HG03575 (cell line): ENCODE measurements around the gene SUDS3.
"Not testable (repeated sequence)": the region's sequence is repeated elsewhere in the genome, so short reads cannot be mapped to it uniquely, and the experiment has no call there.

Experiments
- ATAC-seq: cut with Tn5 transposase; IDR thresholded peaks from one replicate; pipeline ENCODE4 v1.9.1; 2021; ENCODE audit not compliant: unreplicated experiment, insufficient number of reproducible peaks, low FRiP score; ENCODE audit errors: extremely low read depth

The SUDS3 gene, protein sequence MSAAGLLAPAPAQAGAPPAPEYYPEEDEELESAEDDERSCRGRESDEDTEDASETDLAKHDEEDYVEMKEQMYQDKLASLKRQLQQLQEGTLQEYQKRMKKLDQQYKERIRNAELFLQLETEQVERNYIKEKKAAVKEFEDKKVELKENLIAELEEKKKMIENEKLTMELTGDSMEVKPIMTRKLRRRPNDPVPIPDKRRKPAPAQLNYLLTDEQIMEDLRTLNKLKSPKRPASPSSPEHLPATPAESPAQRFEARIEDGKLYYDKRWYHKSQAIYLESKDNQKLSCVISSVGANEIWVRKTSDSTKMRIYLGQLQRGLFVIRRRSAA

GRCh38 chr12:118376089-118377020 lies at the start of gene SUDS3:
TSS of gene SUDS3 (plus strand) at chr12:118376555. CDS start at chr12:118376692, 137 bp downstream.
- ATAC-seq = no peak

- ATAC-seq = no peak
Measured at GRCh38 chr12:118326991-118327390, 49.4 kb upstream of the SUDS3 start.

DNA sequence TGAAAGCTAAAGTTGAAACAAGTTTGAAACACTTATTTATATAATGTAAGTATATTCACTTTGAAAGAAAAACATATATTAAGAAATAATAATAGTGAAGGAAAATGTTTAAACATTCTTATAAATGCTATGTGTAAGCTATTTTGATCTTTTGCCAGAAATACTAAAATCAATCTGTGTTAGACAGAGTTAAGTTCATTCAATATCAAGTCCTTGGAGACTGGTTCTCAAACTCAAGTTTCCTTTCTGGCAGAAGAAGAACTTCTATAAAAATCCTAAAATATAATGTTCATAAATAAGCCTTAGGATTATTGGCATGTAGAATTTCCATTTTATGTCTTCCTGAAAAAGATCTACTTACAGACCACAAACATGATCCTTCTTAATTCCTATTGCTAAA lies 49.0 kb upstream of the SUDS3 start:
- ATAC-seq = no peak

DNA sequence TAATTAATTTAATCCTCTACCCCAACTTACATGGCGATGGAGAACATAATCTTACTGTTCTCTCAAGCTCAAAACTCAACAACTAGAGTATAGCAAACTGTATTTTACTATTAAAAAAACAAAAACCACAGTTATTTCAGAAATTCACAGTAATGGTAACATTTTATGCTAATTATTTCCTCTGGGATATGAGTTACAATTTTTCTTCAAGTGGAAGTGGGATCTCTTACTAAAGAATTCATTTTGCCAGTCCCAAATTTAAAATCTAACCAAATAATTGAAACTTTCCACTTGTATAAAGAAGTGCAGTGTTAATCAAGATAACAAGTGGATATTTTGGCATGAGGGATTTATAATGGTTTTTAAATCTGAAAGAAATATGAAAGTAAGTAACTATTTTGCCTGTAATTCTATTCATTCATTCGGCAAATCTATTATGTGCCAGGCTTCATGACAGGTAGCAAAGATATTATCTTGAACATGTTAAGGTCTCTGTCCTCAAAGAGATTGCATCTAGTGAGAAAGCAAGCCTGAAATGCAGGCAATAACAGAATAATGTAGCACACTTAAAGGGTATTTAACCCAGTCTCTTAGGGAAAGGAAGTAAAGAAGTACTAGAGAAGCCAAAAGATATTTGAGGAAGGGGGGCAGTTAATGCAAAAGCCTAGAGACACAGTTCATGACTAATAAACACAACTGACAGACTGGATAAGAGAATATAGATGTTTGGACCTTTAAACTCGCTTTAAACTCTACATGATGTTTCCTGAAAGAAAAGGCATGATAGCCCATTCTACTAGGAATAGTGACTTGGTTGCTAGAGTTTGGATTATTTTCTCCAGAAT lies 47.6 kb upstream of the SUDS3 start:
- ATAC-seq = no peak

DNA sequence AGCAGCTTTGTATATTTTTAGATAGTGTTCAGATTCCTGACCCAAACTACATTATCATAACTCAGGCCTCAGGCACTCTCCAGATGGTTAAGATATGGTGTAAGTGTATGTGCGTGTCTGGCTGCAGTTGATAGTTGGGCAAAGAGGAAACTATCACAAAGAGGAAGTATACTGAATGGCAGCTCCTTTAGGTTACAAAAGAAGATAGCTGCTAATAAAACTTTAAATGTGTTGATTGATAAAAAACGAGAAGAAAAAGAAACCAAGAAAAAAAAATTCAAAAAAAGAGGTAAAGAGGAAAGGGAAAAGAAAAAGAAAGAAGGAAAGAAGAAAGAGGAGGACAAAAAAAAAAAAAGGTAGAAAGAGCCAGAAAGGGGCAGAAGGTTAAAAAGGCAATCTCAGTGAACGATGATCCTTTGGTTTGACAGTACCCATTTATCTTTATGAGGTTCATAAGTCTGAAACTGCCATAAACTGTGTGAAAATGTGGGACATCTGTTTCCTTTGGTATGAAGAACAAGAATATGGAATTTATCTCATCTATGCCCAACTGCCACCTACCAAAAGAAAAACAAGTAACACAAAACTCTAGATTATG lies 45.8 kb upstream of the SUDS3 start:
- no peak for ATAC-seq

GRCh38 chr12:118332511-118332910 lies 43.8 kb upstream of the SUDS3 start:
- no peak for ATAC-seq

DNA sequence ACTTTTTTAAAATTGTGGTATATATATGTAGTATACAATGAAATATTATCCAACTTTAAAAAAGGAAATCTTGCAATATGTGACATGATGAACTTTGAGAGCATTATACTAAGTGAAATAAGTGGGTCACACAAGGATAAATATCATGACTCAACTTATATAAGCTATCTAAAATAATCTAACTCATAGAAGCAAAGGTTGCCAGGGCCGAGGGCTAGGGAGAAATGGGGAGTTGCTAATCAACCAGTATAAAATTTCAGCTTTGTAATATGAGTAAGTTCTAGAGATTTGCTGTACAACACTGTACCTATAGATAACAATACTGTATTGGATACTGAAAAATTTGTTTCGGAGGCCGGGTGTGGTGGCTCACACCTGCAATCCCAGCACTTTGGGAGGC lies 42.1 kb upstream of the SUDS3 start:
- ATAC-seq = no peak

DNA sequence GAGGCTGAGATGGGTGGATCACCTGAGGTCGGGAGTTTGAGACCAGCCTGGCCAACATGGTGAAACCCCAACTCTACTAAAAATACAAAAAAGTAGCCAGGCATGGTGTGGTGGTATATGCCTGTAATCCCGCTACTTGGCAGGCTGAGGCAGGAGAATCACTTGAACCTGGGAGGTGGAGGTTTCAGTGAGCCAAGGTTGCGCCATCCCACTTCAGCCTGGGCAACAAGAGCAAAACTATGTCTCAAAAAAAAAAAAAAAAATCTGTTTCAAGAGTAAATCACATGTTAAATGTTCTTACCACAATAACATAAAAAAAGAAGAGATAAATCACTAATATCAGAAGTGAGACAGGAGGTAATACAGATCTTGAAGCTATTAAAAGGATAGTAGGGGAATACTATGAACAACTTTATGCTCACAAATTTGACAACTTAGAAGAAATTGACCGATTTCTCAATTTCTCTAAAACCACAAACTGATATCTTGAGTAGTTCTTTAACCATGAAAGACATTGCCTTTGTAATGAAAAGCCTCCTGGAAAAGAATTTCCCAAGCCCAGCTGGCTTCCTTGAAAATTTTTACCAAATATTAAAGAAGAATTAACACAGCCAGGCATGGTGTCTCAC lies 41.3 kb upstream of the SUDS3 start:
- ATAC-seq = no peak

DNA sequence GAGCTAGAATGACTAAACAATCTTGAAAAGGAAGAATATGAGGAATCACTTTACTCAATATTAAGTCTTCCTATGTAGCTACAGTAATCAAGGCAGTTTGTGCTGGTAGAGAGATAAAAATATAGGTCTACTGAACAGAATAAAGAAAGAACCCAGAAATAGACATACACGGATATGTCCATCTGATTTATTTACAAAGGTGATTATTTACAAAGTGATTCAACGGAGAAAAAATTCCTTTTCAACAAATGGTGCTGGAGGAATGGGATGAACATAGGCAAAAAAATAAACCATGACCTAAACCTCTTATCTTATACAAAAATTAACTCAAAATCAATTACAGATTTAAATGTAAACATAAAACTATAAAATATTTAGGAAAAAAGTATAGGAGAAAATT lies 40.2 kb upstream of the SUDS3 start:
- ATAC-seq = no peak

- no peak for ATAC-seq
Measured at GRCh38 chr12:118337194-118337838, 39.0 kb upstream of the SUDS3 start.

GRCh38 chr12:118342090-118342489 lies 34.3 kb upstream of the SUDS3 start:
- no peak for ATAC-seq

GRCh38 chr12:118344829-118345228 lies 31.5 kb upstream of the SUDS3 start:
- no peak for ATAC-seq

DNA sequence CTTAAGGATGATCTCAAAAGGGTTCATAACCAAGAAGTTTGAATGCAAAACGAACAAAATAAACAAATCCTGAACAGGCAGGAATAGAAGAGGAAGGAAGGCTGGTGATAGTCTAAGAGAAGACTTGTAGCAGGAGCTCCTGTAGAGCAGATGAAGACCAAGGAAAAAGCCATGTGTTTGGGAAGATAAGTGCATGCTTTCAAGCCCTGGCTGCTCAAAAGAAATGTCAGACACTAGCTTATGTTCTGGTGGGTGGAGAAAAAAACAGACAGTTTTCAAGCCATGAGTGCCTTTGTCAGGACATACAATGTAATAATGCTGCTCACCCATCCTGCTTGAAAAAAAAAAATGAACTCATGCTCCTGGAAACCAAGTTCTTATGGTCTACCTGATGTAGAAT lies 31.0 kb upstream of the SUDS3 start:
- ATAC-seq = no peak

GRCh38 chr12:118346895-118347294 lies 29.5 kb upstream of the SUDS3 start:
- ATAC-seq = no peak

- ATAC-seq = no peak
Measured at GRCh38 chr12:118347916-118348315, 28.4 kb upstream of the SUDS3 start.

DNA sequence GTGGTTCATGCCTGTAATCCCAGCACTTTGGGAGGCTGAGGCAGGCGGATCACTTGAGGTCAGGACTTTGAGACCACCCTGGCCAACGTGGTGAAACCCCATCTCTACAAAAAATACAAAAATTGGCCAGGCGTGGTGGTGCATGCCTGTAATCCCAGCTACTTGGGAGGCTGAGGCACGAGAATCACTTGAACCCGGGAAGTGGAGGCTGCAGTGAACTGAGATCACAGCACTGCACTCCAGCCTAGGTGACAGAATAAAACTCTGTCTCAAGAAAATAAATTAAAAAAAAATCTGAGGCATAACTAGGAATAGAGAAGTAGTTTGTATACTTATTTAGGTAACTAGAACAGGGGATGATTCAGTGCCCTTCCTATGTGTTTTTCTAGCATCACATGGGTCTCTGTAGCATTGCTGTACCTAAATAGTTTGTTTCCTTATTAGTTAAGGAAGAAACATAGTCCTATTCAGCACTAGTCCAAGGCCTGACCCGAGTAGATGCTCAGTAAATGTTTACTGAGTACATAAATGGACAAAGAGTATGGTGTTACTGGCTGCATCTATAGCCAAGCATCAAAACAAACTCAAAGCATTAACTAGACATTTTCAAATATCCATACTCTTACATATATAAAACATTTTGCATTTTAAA lies 25.3 kb upstream of the SUDS3 start:
- no peak for ATAC-seq

- no peak for ATAC-seq
Measured at GRCh38 chr12:118353721-118354120, 22.6 kb upstream of the SUDS3 start.

DNA sequence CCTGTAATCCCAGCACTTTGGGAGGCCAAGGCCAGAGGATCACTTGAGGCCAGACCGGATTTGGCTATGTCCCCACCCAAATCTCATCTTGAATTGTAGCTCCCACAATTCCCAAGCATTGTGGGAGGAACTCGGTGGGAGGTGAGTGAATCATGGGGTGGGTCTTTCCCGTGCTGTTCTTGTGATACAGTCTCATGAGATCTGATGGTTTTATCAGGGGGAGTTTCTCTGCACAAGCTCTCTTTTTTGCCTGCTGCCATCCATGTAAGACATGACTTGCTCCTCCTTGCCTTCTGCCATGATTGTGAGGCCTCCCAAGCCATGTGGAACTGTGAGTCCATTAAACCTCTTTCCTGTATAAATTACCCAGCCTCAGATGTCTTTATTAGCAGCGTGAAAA lies 21.9 kb upstream of the SUDS3 start:
- not testable (repeated sequence) for ATAC-seq
